Measurements from ENCODE around the gene PLPP1.

- no peak for TF ChIP-seq CTCF (IDR thresholded peaks at IDR 0.05; ENCODE audit: low read depth, low read length, poor library complexity, severe bottlenecking)
- TF ChIP-seq EZH2phosphoT487 (IDR thresholded peaks at IDR 0.05; ENCODE audit: borderline replicate concordance, low read length): no peak
Observed at GRCh38 chr5:55432549-55432948, 102.2 kb downstream of the PLPP1 start.
